Calu3 (cell line): ENCODE measurements around the gene BDKRB1. TPM values are rescaled to one million over a fixed set of nuclear protein-coding genes. Genes with fewer than 3 reads are reported as not detected.

Experiments used
- BruUV-seq: library from RNA; stranded (reverse); fragments of 400-500 nt; replicated peaks from 2 replicates; lab custom pipeline; 2021; lab: Mats Ljungman, UMichigan
- CTCF ChIA-PET: fragments of 300-600 bp; sonication (Branson Sonifier 250); formaldehyde crosslinking; loops from one replicate; lab custom pipeline; 2022; ENCODE audit warnings: antibody characterized with exemption; lab: Charles Lee
- DNase-seq: peaks from one replicate; pipeline ENCODE4 v3.0.0; 2022
- H3K27ac Mint-ChIP-seq: one replicate; pipeline ENCODE4 v1.8.0; 2022; ENCODE audit warnings: mixed read lengths; ENCODE audit not compliant: unreplicated experiment
- H3K27me3 Mint-ChIP-seq: one replicate; pipeline ENCODE4 v1.8.0; 2022; ENCODE audit warnings: mixed read lengths; ENCODE audit not compliant: unreplicated experiment
- H3K36me3 Mint-ChIP-seq: one replicate; pipeline ENCODE4 v1.8.0; 2022; ENCODE audit warnings: mild to moderate bottlenecking, moderate library complexity, mixed read lengths; ENCODE audit not compliant: insufficient read depth, unreplicated experiment
- H3K4me1 Mint-ChIP-seq: one replicate; pipeline ENCODE4 v1.8.0; 2022; ENCODE audit warnings: mild to moderate bottlenecking, low read depth, mixed read lengths; ENCODE audit not compliant: unreplicated experiment
- H3K4me3 Mint-ChIP-seq: one replicate; pipeline ENCODE4 v1.8.0; 2022; ENCODE audit warnings: mild to moderate bottlenecking, low read depth, moderate library complexity, mixed read lengths; ENCODE audit not compliant: unreplicated experiment
- H3K9me3 Mint-ChIP-seq: one replicate; pipeline ENCODE4 v1.8.0; 2022; ENCODE audit warnings: low read depth, mixed read lengths; ENCODE audit not compliant: unreplicated experiment
- intact Hi-C: fragments of 100-400 bp; cut with micrococcal nuclease; formaldehyde crosslinking; loops from one replicate; pipeline ENCODE4 v1.10.0; 2022; ENCODE audit not compliant: unreplicated experiment
- total RNA-seq: library from RNA; stranded (reverse); gene quantifications from 2 replicates; pipeline ENCODE4 v1.2.3, GENCODE V29; 2022
- TF ChIP-seq, protein P1 (sequence below): fragments of 200-600 bp; IDR thresholded peaks from one replicate; pipeline ENCODE4 v1.8.0; 2022; ENCODE audit warnings: antibody characterized with exemption; ENCODE audit not compliant: unreplicated experiment

The BDKRB1 gene
- total RNA-seq, 1 experiment from 2014 or later = not detected

DNA sequence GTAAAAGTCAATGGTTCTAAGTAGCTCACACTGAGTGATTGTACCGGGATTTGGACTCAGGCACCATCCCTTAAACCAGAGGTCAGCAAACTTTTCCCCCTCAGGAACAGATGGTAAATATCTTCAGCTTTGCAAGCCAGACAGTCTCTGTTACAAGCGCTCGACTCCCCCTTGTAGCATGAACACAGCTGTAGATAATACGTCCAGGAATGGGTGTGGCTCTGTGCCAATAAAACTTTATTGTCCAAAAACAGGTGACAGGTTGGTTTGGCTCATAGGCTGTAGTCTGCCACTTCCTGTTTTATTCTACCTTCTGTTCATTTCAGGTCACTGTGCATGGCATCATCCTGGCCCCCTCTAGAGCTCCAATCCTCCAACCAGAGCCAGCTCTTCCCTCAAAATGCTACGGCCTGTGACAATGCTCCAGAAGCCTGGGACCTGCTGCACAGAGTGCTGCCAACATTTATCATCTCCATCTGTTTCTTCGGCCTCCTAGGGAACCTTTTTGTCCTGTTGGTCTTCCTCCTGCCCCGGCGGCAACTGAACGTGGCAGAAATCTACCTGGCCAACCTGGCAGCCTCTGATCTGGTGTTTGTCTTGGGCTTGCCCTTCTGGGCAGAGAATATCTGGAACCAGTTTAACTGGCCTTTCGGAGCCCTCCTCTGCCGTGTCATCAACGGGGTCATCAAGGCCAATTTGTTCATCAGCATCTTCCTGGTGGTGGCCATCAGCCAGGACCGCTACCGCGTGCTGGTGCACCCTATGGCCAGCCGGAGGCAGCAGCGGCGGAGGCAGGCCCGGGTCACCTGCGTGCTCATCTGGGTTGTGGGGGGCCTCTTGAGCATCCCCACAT lies 7.6 kb downstream of the BDKRB1 start:
- TF ChIP-seq, protein P1, sequence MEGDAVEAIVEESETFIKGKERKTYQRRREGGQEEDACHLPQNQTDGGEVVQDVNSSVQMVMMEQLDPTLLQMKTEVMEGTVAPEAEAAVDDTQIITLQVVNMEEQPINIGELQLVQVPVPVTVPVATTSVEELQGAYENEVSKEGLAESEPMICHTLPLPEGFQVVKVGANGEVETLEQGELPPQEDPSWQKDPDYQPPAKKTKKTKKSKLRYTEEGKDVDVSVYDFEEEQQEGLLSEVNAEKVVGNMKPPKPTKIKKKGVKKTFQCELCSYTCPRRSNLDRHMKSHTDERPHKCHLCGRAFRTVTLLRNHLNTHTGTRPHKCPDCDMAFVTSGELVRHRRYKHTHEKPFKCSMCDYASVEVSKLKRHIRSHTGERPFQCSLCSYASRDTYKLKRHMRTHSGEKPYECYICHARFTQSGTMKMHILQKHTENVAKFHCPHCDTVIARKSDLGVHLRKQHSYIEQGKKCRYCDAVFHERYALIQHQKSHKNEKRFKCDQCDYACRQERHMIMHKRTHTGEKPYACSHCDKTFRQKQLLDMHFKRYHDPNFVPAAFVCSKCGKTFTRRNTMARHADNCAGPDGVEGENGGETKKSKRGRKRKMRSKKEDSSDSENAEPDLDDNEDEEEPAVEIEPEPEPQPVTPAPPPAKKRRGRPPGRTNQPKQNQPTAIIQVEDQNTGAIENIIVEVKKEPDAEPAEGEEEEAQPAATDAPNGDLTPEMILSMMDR = no peak
- H3K4me3 Mint-ChIP-seq = no peak overlapping the region
- intact Hi-C loops = no loop called here
- H3K4me1 Mint-ChIP-seq = peaks cover 23% of the 10 kb centered on the region
- H3K36me3 Mint-ChIP-seq = no peaks in the 10 kb centered on the region
- no peaks in the 10 kb centered on the region for H3K9me3 Mint-ChIP-seq
- CTCF ChIA-PET = no interaction called here
- H3K27me3 Mint-ChIP-seq = peaks cover 16% of the 10 kb centered on the region
- BruUV-seq = no TSS peak
- no peak overlapping the region for H3K27ac Mint-ChIP-seq
- DNase-seq = no peak

DNA sequence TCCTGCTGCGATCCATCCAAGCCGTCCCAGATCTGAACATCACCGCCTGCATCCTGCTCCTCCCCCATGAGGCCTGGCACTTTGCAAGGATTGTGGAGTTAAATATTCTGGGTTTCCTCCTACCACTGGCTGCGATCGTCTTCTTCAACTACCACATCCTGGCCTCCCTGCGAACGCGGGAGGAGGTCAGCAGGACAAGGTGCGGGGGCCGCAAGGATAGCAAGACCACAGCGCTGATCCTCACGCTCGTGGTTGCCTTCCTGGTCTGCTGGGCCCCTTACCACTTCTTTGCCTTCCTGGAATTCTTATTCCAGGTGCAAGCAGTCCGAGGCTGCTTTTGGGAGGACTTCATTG lies 8.2 kb downstream of the BDKRB1 start:
- TF ChIP-seq, protein P1 = no peak
- Mint-ChIP-seq H3K9me3 (no peaks in the 10 kb centered on the region), H3K4me1 (peaks cover 27% of the 10 kb centered on the region), H3K27me3 (peaks cover 16% of the 10 kb centered on the region), H3K4me3 (no peak overlapping the region), H3K27ac (no peak overlapping the region), H3K36me3 (no peaks in the 10 kb centered on the region)
- intact Hi-C loops = no loop called here
- no peak for DNase-seq
- CTCF ChIA-PET = no interaction called here
- no TSS peak for BruUV-seq

DNA sequence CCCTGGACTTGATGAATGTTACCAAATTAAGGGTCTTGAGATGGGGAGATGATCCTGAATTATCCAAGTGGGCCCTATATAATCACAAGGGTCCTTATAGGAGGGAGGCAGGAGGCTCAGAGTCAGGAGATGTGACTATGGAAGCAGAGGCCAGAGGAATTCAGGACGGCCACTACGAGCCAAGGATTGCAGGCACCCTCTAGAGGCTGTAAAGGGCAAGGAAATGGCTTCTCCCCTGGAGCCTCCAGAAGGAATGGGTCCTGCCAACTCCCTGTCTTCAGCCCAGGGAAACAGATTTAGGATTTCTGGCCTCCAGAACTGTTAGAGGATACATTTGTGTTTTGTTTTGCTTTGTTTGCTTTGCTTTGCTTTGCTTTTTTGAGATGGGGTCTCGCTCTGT lies 8.8 kb downstream of the BDKRB1 start:
- peaks cover 33% of the 10 kb centered on the region for H3K4me1 Mint-ChIP-seq
- no peak overlapping the region for H3K27ac Mint-ChIP-seq
- no peaks in the 10 kb centered on the region for H3K9me3 Mint-ChIP-seq
- TF ChIP-seq, protein P1 = no peak
- no TSS peak for BruUV-seq
- no peak for DNase-seq
- H3K36me3 Mint-ChIP-seq = no peaks in the 10 kb centered on the region
- peaks cover 16% of the 10 kb centered on the region for H3K27me3 Mint-ChIP-seq
- H3K4me3 Mint-ChIP-seq = no peak overlapping the region
- intact Hi-C loops = loop anchor here (5.0 kb wide), 1 partner anchor 63 kb away; the partner anchor contains the start of gene BDKRB2
- CTCF ChIA-PET = interaction anchor here (1.5 kb wide), 1 partner anchor 164 kb away, joined by 3 read pairs; no protein-coding TSS in a partner anchor

DNA sequence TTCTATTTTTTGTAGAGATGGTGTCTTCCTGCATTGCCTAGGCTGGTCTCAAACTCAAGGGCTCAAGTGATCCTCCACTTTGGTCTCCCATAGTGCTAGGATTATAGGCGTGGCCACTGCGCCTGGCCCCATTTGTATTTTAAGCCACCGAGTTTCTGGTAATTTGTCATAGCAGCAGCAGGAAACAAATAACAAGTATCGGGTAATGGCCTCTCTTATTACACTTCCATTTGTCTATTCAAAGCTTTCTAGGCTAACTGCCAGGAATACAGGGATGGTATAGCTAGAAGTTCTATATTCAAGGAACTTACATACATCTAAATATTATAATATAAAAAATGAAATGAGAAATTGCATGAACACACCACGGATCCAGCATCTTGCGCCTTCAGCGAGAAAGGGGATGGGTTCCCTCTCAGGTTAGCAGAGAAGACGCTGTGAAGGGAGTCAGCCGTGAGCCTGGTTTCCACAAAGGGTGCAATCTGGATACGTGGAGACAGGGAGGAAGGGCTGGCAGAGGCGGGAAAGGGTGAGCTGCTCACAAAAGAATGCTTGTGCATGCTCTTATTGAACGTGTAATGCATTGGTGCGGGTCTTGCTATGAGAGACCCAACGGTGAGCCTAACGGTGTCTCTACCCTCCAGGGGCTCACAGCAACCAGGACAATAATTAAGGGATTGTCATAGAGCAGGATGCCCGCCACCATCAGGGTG lies 9.5 kb downstream of the BDKRB1 start:
- Mint-ChIP-seq H3K4me1 (peaks cover 40% of the 10 kb centered on the region), H3K27ac (no peak overlapping the region), H3K4me3 (no peak overlapping the region), H3K27me3 (peaks cover 11% of the 10 kb centered on the region), H3K9me3 (no peaks in the 10 kb centered on the region), H3K36me3 (no peaks in the 10 kb centered on the region)
- CTCF ChIA-PET = interaction anchor here (1.5 kb wide), 1 partner anchor 165 kb away, joined by 3 read pairs; no protein-coding TSS in a partner anchor
- no peak for DNase-seq
- TF ChIP-seq, protein P1 = no peak
- BruUV-seq = no TSS peak
- intact Hi-C loops = loop anchor here (5.0 kb wide), 1 partner anchor 63 kb away; the partner anchor contains the start of gene BDKRB2
